K562 (cell line): Measurements from ENCODE around the gene OST4. TPM values are rescaled to one million over a fixed set of nuclear protein-coding genes. Genes with fewer than 3 reads are reported as not detected.

Experiments used
- ARHGAP35 ChIP-seq: fragments of 450-650 bp; IDR thresholded peaks from 2 replicates; pipeline ENCODE4 v1.6.1; 2018; ENCODE audit not compliant: partially characterized antibody
- CHD2 ChIP-seq: IDR thresholded peaks from 2 replicates; pipeline ENCODE4 v1.6.1; 2011; ENCODE audit warnings: low read depth, low read length
- GABPA ChIP-seq: fragments of 200-800 bp; sonication (Bioruptor generic); conservative IDR thresholded peaks from 2 replicates; pipeline ENCODE4 v1.6.1; 2016; ENCODE audit warnings: low read depth, missing genetic modification characterization, missing compliant biosample characterization
- HDAC1 ChIP-seq, 2 experiments: fragments of 450-650 bp; IDR thresholded peaks; 2 replicates each; pipeline ENCODE4 v1.6.1; 2016 to 2017; ENCODE audit warnings: inconsistent platforms in 1 of 2, mild to moderate bottlenecking in 1 of 2, moderate library complexity in 1 of 2
- HEY1 ChIP-seq: fragments of 250-450 bp; sonication (Bioruptor Pico); IDR thresholded peaks from 2 replicates; pipeline ENCODE4 v1.5.0; 2020; ENCODE audit warnings: mild to moderate bottlenecking, moderate library complexity, borderline replicate concordance
- HLTF ChIP-seq: fragments of 450-650 bp; IDR thresholded peaks from 2 replicates; pipeline ENCODE4 v1.6.1; 2016
- HOXB6 ChIP-seq: fragments of 250-450 bp; sonication (Bioruptor Pico); IDR thresholded peaks from 2 replicates; pipeline ENCODE4 v1.5.1; 2022; ENCODE audit warnings: mild to moderate bottlenecking, borderline replicate concordance
- KAT8 ChIP-seq: fragments of 450-650 bp; IDR thresholded peaks from 2 replicates; pipeline ENCODE4 v1.6.1; 2016; ENCODE audit warnings: low read depth, mild to moderate bottlenecking
- KHSRP ChIP-seq: fragments of 450-650 bp; IDR thresholded peaks from 2 replicates; pipeline ENCODE4 v1.6.1; 2017
- NFE2 ChIP-seq: IDR thresholded peaks from 2 replicates; pipeline ENCODE4 v1.6.1; 2014; ENCODE audit warnings: antibody characterized with exemption, low read depth
- NRF1 ChIP-seq, 2 experiments: fragments of 450-650 bp; IDR thresholded peaks in 1 of 2; conservative IDR thresholded peaks in 1 of 2; 2 replicates each; pipeline ENCODE4 v1.6.1; 2014; ENCODE audit warnings: mild to moderate bottlenecking in 2 of 2
- POLR2H ChIP-seq: IDR thresholded peaks from 2 replicates; pipeline ENCODE4 v1.6.1; 2016; ENCODE audit warnings: missing genetic modification characterization, low read depth, mild to moderate bottlenecking, control low read depth, missing compliant biosample characterization, moderate library complexity
- RB1 ChIP-seq: fragments of 450-650 bp; IDR thresholded peaks from 2 replicates; pipeline ENCODE4 v1.6.1; 2017; ENCODE audit warnings: low read depth, mild to moderate bottlenecking
- RBBP5 ChIP-seq: fragments of 200-600 bp; sonication (generic); IDR thresholded peaks from 2 replicates; pipeline ENCODE4 v1.6.1; 2012; ENCODE audit warnings: borderline replicate concordance, mild to moderate bottlenecking, low read length, control low read depth, inconsistent platforms; ENCODE audit not compliant: insufficient read depth, poor library complexity, severe bottlenecking
- SIN3B ChIP-seq: fragments of 450-650 bp; IDR thresholded peaks from 2 replicates; pipeline ENCODE4 v1.6.1; 2017; ENCODE audit warnings: low read depth, mild to moderate bottlenecking, moderate library complexity
- TCF7 ChIP-seq: sonication (generic); IDR thresholded peaks from 2 replicates; pipeline ENCODE4 v1.6.1; 2016; ENCODE audit warnings: antibody characterized with exemption, borderline replicate concordance
- ZFP36 ChIP-seq: fragments of 150-350 bp; IDR thresholded peaks from 2 replicates; pipeline ENCODE4 v1.6.1; 2018; ENCODE audit warnings: low read length, low read depth; ENCODE audit not compliant: partially characterized antibody
- ZKSCAN1 ChIP-seq: fragments of 150-350 bp; IDR thresholded peaks from 2 replicates; pipeline ENCODE4 v1.6.1; 2016; ENCODE audit warnings: low read depth, low read length
- ZNF217 ChIP-seq: sonication (generic); formaldehyde crosslinking; IDR thresholded peaks from 2 replicates; pipeline ENCODE4 v1.8.0; 2022; ENCODE audit warnings: mild to moderate bottlenecking, missing genetic modification reagents
- ZNF224 ChIP-seq: sonication (generic); formaldehyde crosslinking; IDR thresholded peaks from 2 replicates; pipeline ENCODE4 v1.8.0; 2022; ENCODE audit warnings: mild to moderate bottlenecking, missing genetic modification reagents
- ZNF23 ChIP-seq: fragments of 250-450 bp; sonication (Bioruptor Pico); IDR thresholded peaks from 2 replicates; pipeline ENCODE4 v1.4.0; 2020; ENCODE audit warnings: mild to moderate bottlenecking
- ZNF232 ChIP-seq: sonication (generic); formaldehyde crosslinking; IDR thresholded peaks from 2 replicates; pipeline ENCODE4 v1.8.0; 2022; ENCODE audit warnings: mild to moderate bottlenecking, missing genetic modification reagents
- ZNF24 ChIP-seq: fragments of 450-650 bp; IDR thresholded peaks from 2 replicates; pipeline ENCODE4 v1.6.1; 2016
- ZNF384 ChIP-seq: IDR thresholded peaks from 2 replicates; pipeline ENCODE4 v1.6.1; 2012; ENCODE audit warnings: low read depth, low read length, improper control_type of control experiment
- ZNF445 ChIP-seq: fragments of 250-450 bp; sonication (Bioruptor Pico); IDR thresholded peaks from 2 replicates; pipeline ENCODE4 v1.4.0; 2020; ENCODE audit warnings: low read depth, mild to moderate bottlenecking, moderate library complexity
- ZNF584 ChIP-seq: fragments of 200-800 bp; sonication (Bioruptor generic); IDR thresholded peaks from 2 replicates; pipeline ENCODE4 v1.6.1; 2016; ENCODE audit warnings: low read depth, mild to moderate bottlenecking, missing genetic modification characterization, missing compliant biosample characterization
- ZNF586 ChIP-seq: fragments of 450-650 bp; formaldehyde crosslinking; conservative IDR thresholded peaks from 2 replicates; pipeline ENCODE4 v1.4.0; 2020; ENCODE audit warnings: mild to moderate bottlenecking, moderate library complexity
- ZSCAN32 ChIP-seq: fragments of 450-650 bp; formaldehyde crosslinking; IDR thresholded peaks from 2 replicates; pipeline ENCODE4 v1.4.0; 2020; ENCODE audit warnings: mild to moderate bottlenecking, moderate library complexity
- polyA plus RNA-seq, 8 experiments: library from polyadenylated mRNA; depleted of rRNA in 4 of 8; stranded (reverse) in 5 of 8; unstranded in 3 of 8; fragments of >200 nt; fragmentation: Nextera tagmentation in 2 of 8; fragmentation: Illumina TruSeq in 1 of 8; extraction: Ambion mirVana in 2 of 8; extraction: Trizol in 1 of 8; gene quantifications; 2 replicates each; pipeline versions ENCODE4 v1.2.1 to v1.2.3, GENCODE V29; 2011 to 2014; ENCODE audit warnings: inconsistent platforms in 1 of 8, missing spikeins in 1 of 8
- total RNA-seq, 7 experiments: library from RNA; depleted of rRNA in 6 of 7; stranded (reverse); fragments of >200 nt in 6 of 7; fragmentation: Illumina TruSeq in 2 of 7; extraction: Trizol in 2 of 7; gene quantifications; 2 replicates each; pipeline versions ENCODE4 v1.2.1 to v1.2.3, GENCODE V29; 2011 to 2021; ENCODE audit warnings: low replicate concordance in 1 of 7
- TF ChIP-seq, protein P1 (sequence below): fragments of 450-650 bp; formaldehyde crosslinking; IDR thresholded peaks from 2 replicates; pipeline ENCODE4 v1.4.0; 2020; ENCODE audit warnings: mild to moderate bottlenecking, moderate library complexity
- TF ChIP-seq, protein P2 (sequence below): fragments of 450-650 bp; formaldehyde crosslinking; IDR thresholded peaks from 2 replicates; pipeline ENCODE4 v1.4.0; 2020; ENCODE audit warnings: mild to moderate bottlenecking

The OST4 gene
- total and polyA plus RNA-seq, 9 of the 15 experiments (the other 6 are each of a cell fraction or from before 2014, with no cell fraction given): 186 to 1,155 (median 355) TPM

GRCh38 chr2:27032495-27033252 is 38.8 kb downstream of the OST4 start, which contains the start of gene TMEM214 (continued):
- TF ChIP-seq ZNF24 (no peak), NFE2 (no peak), ZNF445 (no peak), HLTF (no peak), RB1 (peak; percentile 58; the same call in 1 of the 2 replicates), ARHGAP35 (no peak), ZNF586 (CRISPR knock-in tag) (no peak), CHD2 (no peak), HOXB6 (no peak), ZNF217 (no peak), ZNF384 (no peak), POLR2H (tag) (no peak; the same call in 1 of the 2 replicates), ZNF23 (CRISPR knock-in tag) (no peak), NRF1 (conservative IDR thresholded peaks at IDR 0.05 in 1 of 2, IDR thresholded peaks at IDR 0.05 in 1 of 2) (peak; percentile 74 to 78), ZSCAN32 (no peak), HDAC1 (IDR thresholded peaks at IDR 0.05) (peak in 1 of 2 experiments; percentile 52; a peak in 1 of 4 replicates), ZFP36 (no peak), GABPA (tag) (peak; percentile 76), ZNF584 (CRISPR knock-in tag) (no peak), ZNF224 (CRISPR knock-in tag) (no peak), TCF7 (peak; percentile 30; the same call in 1 of the 2 replicates), ZNF232 (no peak), RBBP5 (peak; percentile 77), ZKSCAN1 (no peak), KHSRP (no peak), KAT8 (no peak), SIN3B (0 out of 2 replicates have a peak, but pooled peaks have one; percentile 39), HEY1 (CRISPR knock-in tag) (no peak)
- TF ChIP-seq, protein P1, sequence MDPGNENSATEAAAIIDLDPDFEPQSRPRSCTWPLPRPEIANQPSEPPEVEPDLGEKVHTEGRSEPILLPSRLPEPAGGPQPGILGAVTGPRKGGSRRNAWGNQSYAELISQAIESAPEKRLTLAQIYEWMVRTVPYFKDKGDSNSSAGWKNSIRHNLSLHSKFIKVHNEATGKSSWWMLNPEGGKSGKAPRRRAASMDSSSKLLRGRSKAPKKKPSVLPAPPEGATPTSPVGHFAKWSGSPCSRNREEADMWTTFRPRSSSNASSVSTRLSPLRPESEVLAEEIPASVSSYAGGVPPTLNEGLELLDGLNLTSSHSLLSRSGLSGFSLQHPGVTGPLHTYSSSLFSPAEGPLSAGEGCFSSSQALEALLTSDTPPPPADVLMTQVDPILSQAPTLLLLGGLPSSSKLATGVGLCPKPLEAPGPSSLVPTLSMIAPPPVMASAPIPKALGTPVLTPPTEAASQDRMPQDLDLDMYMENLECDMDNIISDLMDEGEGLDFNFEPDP (CRISPR knock-in tag): no peak
- TF ChIP-seq, protein P2, sequence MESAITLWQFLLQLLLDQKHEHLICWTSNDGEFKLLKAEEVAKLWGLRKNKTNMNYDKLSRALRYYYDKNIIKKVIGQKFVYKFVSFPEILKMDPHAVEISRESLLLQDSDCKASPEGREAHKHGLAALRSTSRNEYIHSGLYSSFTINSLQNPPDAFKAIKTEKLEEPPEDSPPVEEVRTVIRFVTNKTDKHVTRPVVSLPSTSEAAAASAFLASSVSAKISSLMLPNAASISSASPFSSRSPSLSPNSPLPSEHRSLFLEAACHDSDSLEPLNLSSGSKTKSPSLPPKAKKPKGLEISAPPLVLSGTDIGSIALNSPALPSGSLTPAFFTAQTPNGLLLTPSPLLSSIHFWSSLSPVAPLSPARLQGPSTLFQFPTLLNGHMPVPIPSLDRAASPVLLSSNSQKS (CRISPR knock-in tag): no peak
